ENCODE measurements around the gene REM2. TPM values are rescaled to one million over a fixed set of nuclear protein-coding genes. Genes with fewer than 3 reads are reported as not detected.

REM2 gene
- total RNA-seq, 1 experiment from 2014 or later: 0.18 TPM

- intact Hi-C loops (cut with micrococcal nuclease): loop anchor here (5.0 kb wide), 1 partner anchor 53 kb away; the partner anchor contains the start of gene LRP10
- H3K27me3 ChIP-seq (ENCODE audit: low read length): no peaks in the 10 kb centered on the region
- ChIA-PET CTCF (no interaction called here), POLR2A (ENCODE audit: unreplicated experiment) (no interaction called here)
- BruUV-seq (replicated peaks): no TSS peak
- H3K36me3 ChIP-seq (ENCODE audit: low read depth, low read length): peaks cover 44% of the 10 kb centered on the region
- ATAC-seq: no peak
- peak overlapping the region; percentile 93 for H3K4me2 ChIP-seq (ENCODE audit: low read length)
- no peaks in the 10 kb centered on the region for H3F3A ChIP-seq (ENCODE audit: low read length, unreplicated experiment)
- no peak for TF ChIP-seq EZH2phosphoT487 (IDR thresholded peaks at IDR 0.05; ENCODE audit: borderline replicate concordance, low read length)
- TF ChIP-seq, protein P1, sequence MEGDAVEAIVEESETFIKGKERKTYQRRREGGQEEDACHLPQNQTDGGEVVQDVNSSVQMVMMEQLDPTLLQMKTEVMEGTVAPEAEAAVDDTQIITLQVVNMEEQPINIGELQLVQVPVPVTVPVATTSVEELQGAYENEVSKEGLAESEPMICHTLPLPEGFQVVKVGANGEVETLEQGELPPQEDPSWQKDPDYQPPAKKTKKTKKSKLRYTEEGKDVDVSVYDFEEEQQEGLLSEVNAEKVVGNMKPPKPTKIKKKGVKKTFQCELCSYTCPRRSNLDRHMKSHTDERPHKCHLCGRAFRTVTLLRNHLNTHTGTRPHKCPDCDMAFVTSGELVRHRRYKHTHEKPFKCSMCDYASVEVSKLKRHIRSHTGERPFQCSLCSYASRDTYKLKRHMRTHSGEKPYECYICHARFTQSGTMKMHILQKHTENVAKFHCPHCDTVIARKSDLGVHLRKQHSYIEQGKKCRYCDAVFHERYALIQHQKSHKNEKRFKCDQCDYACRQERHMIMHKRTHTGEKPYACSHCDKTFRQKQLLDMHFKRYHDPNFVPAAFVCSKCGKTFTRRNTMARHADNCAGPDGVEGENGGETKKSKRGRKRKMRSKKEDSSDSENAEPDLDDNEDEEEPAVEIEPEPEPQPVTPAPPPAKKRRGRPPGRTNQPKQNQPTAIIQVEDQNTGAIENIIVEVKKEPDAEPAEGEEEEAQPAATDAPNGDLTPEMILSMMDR (conservative IDR thresholded peaks at IDR 0.05; ENCODE audit: low read depth, low read length): no peak
- no peak for TF ChIP-seq EZH2 (IDR thresholded peaks at IDR 0.05; ENCODE audit: low read length, unreplicated experiment)
- H3K79me2 ChIP-seq (ENCODE audit: low read length): peaks cover 50% of the 10 kb centered on the region
- H3K9ac ChIP-seq (ENCODE audit: low read length): no peak overlapping the region
- no peak for DNase-seq
- peak overlapping the region; percentile 33; the same call in 1 of the 2 replicates for H3K27ac ChIP-seq (ENCODE audit: low read length)
- H3K4me1 ChIP-seq (ENCODE audit: insufficient read depth, low read length): peaks cover 45% of the 10 kb centered on the region
- no peak overlapping the region; the same call in 1 of the 2 replicates for H3K4me3 ChIP-seq (ENCODE audit: low read length)
- H2AFZ ChIP-seq (ENCODE audit: low read length): no peak overlapping the region
- H3K9me2 ChIP-seq (replicated peaks; ENCODE audit: low read length): no peaks in the 10 kb centered on the region
- H4K20me1 ChIP-seq (ENCODE audit: low read length): no peaks in the 10 kb centered on the region
- H3K9me3 ChIP-seq (ENCODE audit: low read length): no peaks in the 10 kb centered on the region
These were observed 42.5 kb downstream of the REM2 start for GRCh38 chr14:22925513-22925912.

GRCh38 chr14:22926316-22926715 is 43.3 kb downstream of the REM2 start:
- no peaks in the 10 kb centered on the region for H3K9me2 ChIP-seq (replicated peaks; ENCODE audit: low read length)
- ChIA-PET POLR2A (ENCODE audit: unreplicated experiment) (no interaction called here), CTCF (no interaction called here)
- no peak overlapping the region for H3K9ac ChIP-seq (ENCODE audit: low read length)
- H3K79me2 ChIP-seq (ENCODE audit: low read length): peaks cover 50% of the 10 kb centered on the region
- H3K4me2 ChIP-seq (ENCODE audit: low read length): peak overlapping the region; percentile 93
- H4K20me1 ChIP-seq (ENCODE audit: low read length): no peaks in the 10 kb centered on the region
- DNase-seq: peak; percentile 91
- no TSS peak for BruUV-seq (replicated peaks)
- H2AFZ ChIP-seq (ENCODE audit: low read length): no peak overlapping the region
- peaks cover 45% of the 10 kb centered on the region for H3K4me1 ChIP-seq (ENCODE audit: insufficient read depth, low read length)
- ATAC-seq: peak; percentile 34
- TF ChIP-seq, protein P1 (conservative IDR thresholded peaks at IDR 0.05; ENCODE audit: low read depth, low read length): no peak
- TF ChIP-seq EZH2 (IDR thresholded peaks at IDR 0.05; ENCODE audit: low read length, unreplicated experiment): no peak
- H3K27ac ChIP-seq (ENCODE audit: low read length): peak overlapping the region; percentile 33
- H3K4me3 ChIP-seq (ENCODE audit: low read length): peak overlapping the region; percentile 90
- intact Hi-C loops (cut with micrococcal nuclease): loop anchor here (5.0 kb wide), 1 partner anchor 54 kb away; the partner anchor contains the start of gene LRP10
- H3F3A ChIP-seq (ENCODE audit: low read length, unreplicated experiment): no peaks in the 10 kb centered on the region
- H3K9me3 ChIP-seq (ENCODE audit: low read length): no peaks in the 10 kb centered on the region
- no peaks in the 10 kb centered on the region for H3K27me3 ChIP-seq (ENCODE audit: low read length)
- peaks cover 36% of the 10 kb centered on the region for H3K36me3 ChIP-seq (ENCODE audit: low read depth, low read length)
